Esophagus muscularis mucosa (tissue), 4 donors: ENCODE results near the gene MTERF1.

Source experiments
- EP300 ChIP-seq: sonication (generic); formaldehyde crosslinking; IDR thresholded peaks from one replicate; pipeline ENCODE4 v1.6.1; 2017; ENCODE audit warnings: antibody characterized with exemption
- POLR2A ChIP-seq: fragments of 450-650 bp; IDR thresholded peaks from one replicate; pipeline ENCODE4 v1.6.1; 2017; ENCODE audit warnings: antibody characterized with exemption, moderate library complexity, mild to moderate bottlenecking, low read depth
- TF ChIP-seq, protein P1 (sequence below), 3 experiments: fragments of 200-600 bp in 2 of 3; fragments of 450-650 bp in 1 of 3; sonication (generic) in 2 of 3; IDR thresholded peaks; one replicate each; pipeline ENCODE4 v1.5.1; 2017 to 2019; ENCODE audit warnings: antibody characterized with exemption in 3 of 3, mild to moderate bottlenecking in 2 of 3, moderate library complexity in 1 of 3

DNA sequence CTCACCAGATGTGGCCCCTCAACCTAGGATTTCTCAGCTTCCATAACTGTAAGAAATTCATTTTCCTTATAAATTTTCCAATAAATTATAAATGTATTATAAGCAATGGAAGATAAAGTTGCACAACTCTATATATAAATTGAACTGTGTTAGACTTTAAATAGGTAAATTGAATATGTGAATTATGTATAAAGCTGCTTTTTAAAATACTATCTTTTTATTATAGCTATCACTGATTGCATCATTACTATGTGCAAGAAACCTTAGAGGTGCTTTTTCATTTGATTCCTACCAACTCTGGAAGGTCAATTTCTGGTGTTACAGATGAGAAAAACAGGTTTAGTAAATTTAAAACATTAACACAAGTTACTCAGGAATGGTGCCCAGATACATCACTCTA, 8.4 kb downstream of the MTERF1 start:
- TF ChIP-seq POLR2A (no peak), EP300 (no peak)
- TF ChIP-seq, protein P1, sequence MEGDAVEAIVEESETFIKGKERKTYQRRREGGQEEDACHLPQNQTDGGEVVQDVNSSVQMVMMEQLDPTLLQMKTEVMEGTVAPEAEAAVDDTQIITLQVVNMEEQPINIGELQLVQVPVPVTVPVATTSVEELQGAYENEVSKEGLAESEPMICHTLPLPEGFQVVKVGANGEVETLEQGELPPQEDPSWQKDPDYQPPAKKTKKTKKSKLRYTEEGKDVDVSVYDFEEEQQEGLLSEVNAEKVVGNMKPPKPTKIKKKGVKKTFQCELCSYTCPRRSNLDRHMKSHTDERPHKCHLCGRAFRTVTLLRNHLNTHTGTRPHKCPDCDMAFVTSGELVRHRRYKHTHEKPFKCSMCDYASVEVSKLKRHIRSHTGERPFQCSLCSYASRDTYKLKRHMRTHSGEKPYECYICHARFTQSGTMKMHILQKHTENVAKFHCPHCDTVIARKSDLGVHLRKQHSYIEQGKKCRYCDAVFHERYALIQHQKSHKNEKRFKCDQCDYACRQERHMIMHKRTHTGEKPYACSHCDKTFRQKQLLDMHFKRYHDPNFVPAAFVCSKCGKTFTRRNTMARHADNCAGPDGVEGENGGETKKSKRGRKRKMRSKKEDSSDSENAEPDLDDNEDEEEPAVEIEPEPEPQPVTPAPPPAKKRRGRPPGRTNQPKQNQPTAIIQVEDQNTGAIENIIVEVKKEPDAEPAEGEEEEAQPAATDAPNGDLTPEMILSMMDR (IDR thresholded peaks at IDR 0.05): no peak
